ENCODE measurements around the gene ARHGEF25. TPM values are rescaled to one million over a fixed set of nuclear protein-coding genes. Genes with fewer than 3 reads are reported as not detected.

ARHGEF25 gene
- total and polyA plus RNA-seq, 2 of the 13 experiments (the other 11 are each of a cell fraction or from before 2014, with no cell fraction given): 11.5 to 12.5 TPM

- peaks cover 10 to 34% of the 10 kb centered on the region in 2 experiments; a peak in 4 of 5 replicates for H3K27me3 ChIP-seq (ENCODE audit: control insufficient read depth in 1 of 2, insufficient read depth in 2 of 2, low read length in 2 of 2)
- FAIRE-seq (no peak), ATAC-seq (no peak), DNase-seq (ENCODE audit: low spot score) (no peak)
- H3K4me1 ChIP-seq (ENCODE audit: insufficient read depth, low read length): peaks cover 31% of the 10 kb centered on the region
- no peaks in the 10 kb centered on the region for H3K9me3 ChIP-seq (ENCODE audit: low read length)
- no peak overlapping the region for H3K4me2 ChIP-seq (ENCODE audit: low read depth, low read length)
- no peaks in the 10 kb centered on the region for H3K79me2 ChIP-seq (ENCODE audit: insufficient read depth, low read length)
- no peak overlapping the region for H2AFZ ChIP-seq (ENCODE audit: low read length)
- 68% methylated on average over 11 of the region's 12 CpGs for WGBS (ENCODE audit: low lambda C conversion rate)
- no peak overlapping the region for H3K27ac ChIP-seq (ENCODE audit: extremely low read length, insufficient read depth, low read length)
- CTCF ChIA-PET (ENCODE audit: low intra/inter-chr PET ratio, low total read pairs): no interaction called here
- no peak overlapping the region for H3K9ac ChIP-seq (ENCODE audit: insufficient read depth, low read depth, low read length)
- H3K4me3 ChIP-seq (replicated peaks in 1 of 3; ENCODE audit: insufficient read depth in 1 of 3, low read depth in 2 of 3, low read length in 3 of 3): no peak overlapping the region
- no peaks in the 10 kb centered on the region for H4K20me1 ChIP-seq (ENCODE audit: insufficient read depth, low read length)
- intact Hi-C loops (cut with micrococcal nuclease; ENCODE audit: unreplicated experiment) (no loop called here), in situ Hi-C loops (cut with HindIII; ENCODE audit: extremely low pct_ligation_motif_present, low pct_unique_long_range_greater_than_20kb) (no loop called here)
- 0 out of 5 replicates have a peak, but pooled peaks cover 0 to 3% of the 10 kb centered on the region in 2 experiments for H3K36me3 ChIP-seq (replicated peaks in 1 of 2; ENCODE audit: control insufficient read depth in 1 of 2, insufficient read depth in 2 of 2, low read length in 2 of 2)
- POLR2A ChIA-PET: interaction anchor here (0.9 kb wide), 1 partner anchor 35 kb away, joined by 4 read pairs; the partner anchor contains the start of gene PIP4K2C
- BruUV-seq (replicated peaks): no TSS peak
- TF ChIP-seq ZNF430 (CRISPR knock-in tag; IDR thresholded peaks at IDR 0.05): no peak
- TF ChIP-seq ZHX2 (IDR thresholded peaks at IDR 0.05; ENCODE audit: low read depth): no peak
- no peak for TF ChIP-seq ZHX2 (CRISPR knock-in tag; IDR thresholded peaks at IDR 0.05; ENCODE audit: borderline replicate concordance)
- TF ChIP-seq ZNF260 (CRISPR knock-in tag; IDR thresholded peaks at IDR 0.05; ENCODE audit: borderline replicate concordance, low read depth): no peak
- no peak for TF ChIP-seq RERE (CRISPR knock-in tag; IDR thresholded peaks at IDR 0.05; ENCODE audit: low read depth)
- no peak for TF ChIP-seq ZNF546 (CRISPR knock-in tag; conservative IDR thresholded peaks at IDR 0.05)
- TF ChIP-seq MAFK (conservative IDR thresholded peaks at IDR 0.05 in 1 of 2, IDR thresholded peaks at IDR 0.05 in 1 of 2; ENCODE audit: low read length in 2 of 2): no peak
- TF ChIP-seq ZBTB21 (CRISPR knock-in tag; IDR thresholded peaks at IDR 0.05): no peak
- TF ChIP-seq ZNF326 (CRISPR knock-in tag; IDR thresholded peaks at IDR 0.05; ENCODE audit: borderline replicate concordance): no peak
- TF ChIP-seq CEBPG (CRISPR knock-in tag; IDR thresholded peaks at IDR 0.05): no peak
- no peak for TF ChIP-seq SMYD3 (CRISPR knock-in tag; IDR thresholded peaks at IDR 0.05)
Observed at GRCh38 chr12:57625261-57626032, 14.2 kb downstream of the ARHGEF25 start.
